ENCODE results near the gene ADRA2C. TPM values are rescaled to one million over a fixed set of nuclear protein-coding genes. Genes with fewer than 3 reads are reported as not detected.

ADRA2C gene
- polyA plus RNA-seq, 1 of the 3 experiments (the other 2 are of a cell fraction) = 0.15 TPM

DNA sequence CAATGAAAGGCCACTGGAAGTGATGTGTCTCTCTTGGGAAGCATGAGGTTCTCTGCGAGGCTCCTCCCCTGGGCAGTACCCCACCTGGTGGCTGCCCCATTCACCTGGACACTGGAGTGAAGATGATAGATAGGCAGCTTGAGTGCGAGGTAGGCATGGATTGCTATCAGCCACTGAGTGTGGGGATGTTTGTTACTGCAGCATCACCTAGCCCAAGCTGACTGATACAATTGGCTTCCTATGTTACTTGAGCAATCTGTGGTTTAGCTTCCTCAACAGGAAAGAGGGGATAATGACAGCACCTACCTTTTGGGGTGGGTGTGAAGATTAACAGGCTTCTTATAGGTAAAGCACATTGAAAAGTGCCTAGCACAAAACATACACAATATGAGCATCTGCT, 30.8 kb downstream of the ADRA2C start (continued):
- no peak for TF ChIP-seq GABPA (IDR thresholded peaks at IDR 0.05; ENCODE audit: low read depth)

DNA sequence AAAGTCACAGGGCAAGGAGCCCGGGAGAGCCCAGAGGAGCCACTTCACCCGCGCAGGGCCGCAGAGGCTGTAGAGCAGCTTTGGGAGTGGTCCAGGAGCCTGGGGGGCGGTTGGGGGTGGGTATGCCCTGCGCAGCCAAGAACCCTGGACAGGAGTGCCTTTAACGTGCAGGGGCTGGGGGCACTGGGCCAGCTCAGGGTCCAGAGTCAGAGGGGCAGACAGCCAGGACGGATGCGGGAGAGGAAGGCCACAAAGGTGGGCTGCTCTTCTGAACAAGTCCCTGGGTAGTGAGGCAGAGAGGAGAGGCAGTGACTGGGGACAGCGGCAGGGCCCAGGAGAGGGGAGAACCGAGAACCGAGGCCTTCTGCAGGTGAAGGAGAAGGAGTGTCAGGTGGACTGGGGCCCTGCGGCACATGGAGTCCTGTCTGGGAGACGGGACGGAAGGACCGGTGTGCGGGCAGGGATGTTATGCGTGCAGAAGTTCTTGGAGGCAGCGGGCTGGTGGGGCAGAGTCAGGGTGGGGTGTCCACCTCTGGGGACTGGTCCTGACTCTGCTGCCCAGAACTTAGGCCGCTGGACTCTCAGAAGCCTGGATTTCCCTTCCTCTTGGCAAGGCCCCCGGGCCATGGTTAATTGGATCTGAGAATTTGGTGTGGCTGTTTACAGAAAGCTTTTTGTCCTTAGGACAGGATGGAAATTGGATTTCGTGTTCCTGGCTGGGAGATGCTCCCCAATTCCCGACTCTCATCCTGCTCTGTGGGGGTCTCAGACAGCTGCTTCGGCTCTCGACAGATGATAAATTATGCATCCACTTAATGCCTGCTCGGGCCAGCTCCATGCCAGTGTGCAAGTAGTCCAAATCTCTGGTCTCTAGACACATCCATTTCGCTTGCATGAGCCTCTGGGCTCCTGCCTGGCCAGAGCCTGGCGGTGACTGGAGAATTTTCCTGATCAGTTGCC, 31.9 kb downstream of the ADRA2C start:
- H3K36me3 ChIP-seq (replicated peaks in 1 of 2; ENCODE audit: control insufficient read depth in 1 of 2, insufficient read depth in 2 of 2, low read length in 1 of 2) = no peaks in the 10 kb centered on the region
- H3K9ac ChIP-seq = no peak overlapping the region
- H3K27ac ChIP-seq (ENCODE audit: low read depth in 2 of 2, low read length in 1 of 2) = no peak overlapping the region
- H3K9me3 ChIP-seq = no peaks in the 10 kb centered on the region
- H3K4me1 ChIP-seq (ENCODE audit: control insufficient read depth in 1 of 2, insufficient read depth in 2 of 2, low read depth in 1 of 2, low read length in 1 of 2) = no peaks in the 10 kb centered on the region; a peak in 1 of 4 replicates
- H3K4me2 ChIP-seq = no peak overlapping the region
- no peaks in the 10 kb centered on the region for H3K79me2 ChIP-seq (ENCODE audit: insufficient read depth)
- no peaks in the 10 kb centered on the region for H3K9me2 ChIP-seq
- TF ChIP-seq RFX5 (IDR thresholded peaks at IDR 0.05; ENCODE audit: low read length) (no peak), EZH2phosphoT487 (IDR thresholded peaks at IDR 0.05; ENCODE audit: borderline replicate concordance, low read depth) (no peak)
- TF ChIP-seq, protein P1, sequence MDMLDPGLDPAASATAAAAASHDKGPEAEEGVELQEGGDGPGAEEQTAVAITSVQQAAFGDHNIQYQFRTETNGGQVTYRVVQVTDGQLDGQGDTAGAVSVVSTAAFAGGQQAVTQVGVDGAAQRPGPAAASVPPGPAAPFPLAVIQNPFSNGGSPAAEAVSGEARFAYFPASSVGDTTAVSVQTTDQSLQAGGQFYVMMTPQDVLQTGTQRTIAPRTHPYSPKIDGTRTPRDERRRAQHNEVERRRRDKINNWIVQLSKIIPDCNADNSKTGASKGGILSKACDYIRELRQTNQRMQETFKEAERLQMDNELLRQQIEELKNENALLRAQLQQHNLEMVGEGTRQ (IDR thresholded peaks at IDR 0.05; ENCODE audit: borderline replicate concordance, low read depth, low read length) = no peak
- TF ChIP-seq, protein P2, sequence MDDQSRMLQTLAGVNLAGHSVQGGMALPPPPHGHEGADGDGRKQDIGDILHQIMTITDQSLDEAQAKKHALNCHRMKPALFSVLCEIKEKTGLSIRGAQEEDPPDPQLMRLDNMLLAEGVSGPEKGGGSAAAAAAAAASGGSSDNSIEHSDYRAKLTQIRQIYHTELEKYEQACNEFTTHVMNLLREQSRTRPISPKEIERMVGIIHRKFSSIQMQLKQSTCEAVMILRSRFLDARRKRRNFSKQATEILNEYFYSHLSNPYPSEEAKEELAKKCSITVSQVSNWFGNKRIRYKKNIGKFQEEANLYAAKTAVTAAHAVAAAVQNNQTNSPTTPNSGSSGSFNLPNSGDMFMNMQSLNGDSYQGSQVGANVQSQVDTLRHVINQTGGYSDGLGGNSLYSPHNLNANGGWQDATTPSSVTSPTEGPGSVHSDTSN (IDR thresholded peaks at IDR 0.05) = no peak
- CTCF ChIA-PET = interaction anchor here (1.3 to 3.0 kb wide), 5 partner anchors 8 to 83 kb away, joined by 3 to 8 read pairs (median 5); no protein-coding TSS in a partner anchor
- H3F3A ChIP-seq (replicated peaks; ENCODE audit: insufficient read depth) = no peaks in the 10 kb centered on the region
- H3K27me3 ChIP-seq (ENCODE audit: insufficient read depth) = no peaks in the 10 kb centered on the region
- no peak for DNase-seq
- H2AFZ ChIP-seq (ENCODE audit: low read depth) = no peak overlapping the region
- WGBS (ENCODE audit: low lambda C conversion rate) = 45% methylated on average over 20 of the region's 28 CpGs
- H4K20me1 ChIP-seq (ENCODE audit: insufficient read depth) = no peaks in the 10 kb centered on the region
- POLR2A ChIA-PET = no interaction called here
- no peak overlapping the region for H3K4me3 ChIP-seq (ENCODE audit: low read depth in 2 of 2, low read length in 1 of 2)

DNA sequence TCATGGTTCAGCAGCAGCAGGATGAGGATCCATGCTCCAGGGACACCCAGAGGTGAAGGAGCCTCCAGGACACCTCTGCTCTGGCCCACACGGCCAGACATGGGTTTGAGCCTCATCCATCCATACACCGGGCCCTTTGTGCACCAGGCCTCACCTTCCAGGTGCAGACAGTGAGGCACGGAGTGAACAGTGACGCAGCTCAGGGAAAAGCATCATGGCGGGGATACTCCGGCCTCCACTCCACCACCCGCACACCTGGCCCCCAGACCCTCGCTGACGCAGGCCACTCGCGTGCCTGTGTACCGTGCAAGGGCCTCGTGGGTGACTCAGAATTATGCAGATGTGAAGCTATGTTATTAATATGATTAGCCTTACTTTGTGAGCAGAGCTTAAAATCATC, 33.3 kb downstream of the ADRA2C start:
- no peak overlapping the region for H3K9ac ChIP-seq
- H3K79me2 ChIP-seq (ENCODE audit: insufficient read depth) = no peaks in the 10 kb centered on the region
- H3K4me3 ChIP-seq (ENCODE audit: low read depth in 2 of 2, low read length in 1 of 2) = no peak overlapping the region
- no peaks in the 10 kb centered on the region for H3K27me3 ChIP-seq (ENCODE audit: insufficient read depth)
- no peaks in the 10 kb centered on the region for H3K36me3 ChIP-seq (replicated peaks in 1 of 2; ENCODE audit: control insufficient read depth in 1 of 2, insufficient read depth in 2 of 2, low read length in 1 of 2)
- no peaks in the 10 kb centered on the region for H3F3A ChIP-seq (replicated peaks; ENCODE audit: insufficient read depth)
- H3K9me3 ChIP-seq = no peaks in the 10 kb centered on the region
- no peaks in the 10 kb centered on the region; a peak in 1 of 4 replicates for H3K4me1 ChIP-seq (ENCODE audit: control insufficient read depth in 1 of 2, insufficient read depth in 2 of 2, low read depth in 1 of 2, low read length in 1 of 2)
- no peak overlapping the region for H2AFZ ChIP-seq (ENCODE audit: low read depth)
- no peaks in the 10 kb centered on the region for H3K9me2 ChIP-seq
- DNase-seq = no peak
- CTCF ChIA-PET = interaction anchor here (1.7 to 3.0 kb wide), 2 partner anchors 9 to 81 kb away, joined by 5 to 8 read pairs; no protein-coding TSS in a partner anchor
- POLR2A ChIA-PET = no interaction called here
- WGBS (ENCODE audit: low lambda C conversion rate) = 48% methylated on average over 7 of the region's 13 CpGs
- H3K27ac ChIP-seq (ENCODE audit: low read depth in 2 of 2, low read length in 1 of 2) = no peak overlapping the region
- H4K20me1 ChIP-seq (ENCODE audit: insufficient read depth) = no peaks in the 10 kb centered on the region
- H3K4me2 ChIP-seq = no peak overlapping the region
- TF ChIP-seq CHD2 (IDR thresholded peaks at IDR 0.05; ENCODE audit: low read length, partially characterized antibody) = no peak
- no peak for TF ChIP-seq NFIC (IDR thresholded peaks at IDR 0.05; ENCODE audit: borderline replicate concordance)
- TF ChIP-seq, protein P3, sequence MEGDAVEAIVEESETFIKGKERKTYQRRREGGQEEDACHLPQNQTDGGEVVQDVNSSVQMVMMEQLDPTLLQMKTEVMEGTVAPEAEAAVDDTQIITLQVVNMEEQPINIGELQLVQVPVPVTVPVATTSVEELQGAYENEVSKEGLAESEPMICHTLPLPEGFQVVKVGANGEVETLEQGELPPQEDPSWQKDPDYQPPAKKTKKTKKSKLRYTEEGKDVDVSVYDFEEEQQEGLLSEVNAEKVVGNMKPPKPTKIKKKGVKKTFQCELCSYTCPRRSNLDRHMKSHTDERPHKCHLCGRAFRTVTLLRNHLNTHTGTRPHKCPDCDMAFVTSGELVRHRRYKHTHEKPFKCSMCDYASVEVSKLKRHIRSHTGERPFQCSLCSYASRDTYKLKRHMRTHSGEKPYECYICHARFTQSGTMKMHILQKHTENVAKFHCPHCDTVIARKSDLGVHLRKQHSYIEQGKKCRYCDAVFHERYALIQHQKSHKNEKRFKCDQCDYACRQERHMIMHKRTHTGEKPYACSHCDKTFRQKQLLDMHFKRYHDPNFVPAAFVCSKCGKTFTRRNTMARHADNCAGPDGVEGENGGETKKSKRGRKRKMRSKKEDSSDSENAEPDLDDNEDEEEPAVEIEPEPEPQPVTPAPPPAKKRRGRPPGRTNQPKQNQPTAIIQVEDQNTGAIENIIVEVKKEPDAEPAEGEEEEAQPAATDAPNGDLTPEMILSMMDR (IDR thresholded peaks at IDR 0.05) = no peak
- TF ChIP-seq, protein P4, sequence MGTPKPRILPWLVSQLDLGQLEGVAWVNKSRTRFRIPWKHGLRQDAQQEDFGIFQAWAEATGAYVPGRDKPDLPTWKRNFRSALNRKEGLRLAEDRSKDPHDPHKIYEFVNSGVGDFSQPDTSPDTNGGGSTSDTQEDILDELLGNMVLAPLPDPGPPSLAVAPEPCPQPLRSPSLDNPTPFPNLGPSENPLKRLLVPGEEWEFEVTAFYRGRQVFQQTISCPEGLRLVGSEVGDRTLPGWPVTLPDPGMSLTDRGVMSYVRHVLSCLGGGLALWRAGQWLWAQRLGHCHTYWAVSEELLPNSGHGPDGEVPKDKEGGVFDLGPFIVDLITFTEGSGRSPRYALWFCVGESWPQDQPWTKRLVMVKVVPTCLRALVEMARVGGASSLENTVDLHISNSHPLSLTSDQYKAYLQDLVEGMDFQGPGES (IDR thresholded peaks at IDR 0.05; ENCODE audit: low read depth, low read length) = no peak
- TF ChIP-seq ELF1 (IDR thresholded peaks at IDR 0.05) = no peak
- TF ChIP-seq RAD21 (IDR thresholded peaks at IDR 0.05; ENCODE audit: low read length) = no peak
- TF ChIP-seq NRF1 (IDR thresholded peaks at IDR 0.05; ENCODE audit: low read depth, low read length) = no peak
- TF ChIP-seq FOSL2 (IDR thresholded peaks at IDR 0.05; ENCODE audit: borderline replicate concordance, low read depth) = no peak
- no peak for TF ChIP-seq EZH2phosphoT487 (IDR thresholded peaks at IDR 0.05; ENCODE audit: borderline replicate concordance, low read depth)
- TF ChIP-seq, protein P5, sequence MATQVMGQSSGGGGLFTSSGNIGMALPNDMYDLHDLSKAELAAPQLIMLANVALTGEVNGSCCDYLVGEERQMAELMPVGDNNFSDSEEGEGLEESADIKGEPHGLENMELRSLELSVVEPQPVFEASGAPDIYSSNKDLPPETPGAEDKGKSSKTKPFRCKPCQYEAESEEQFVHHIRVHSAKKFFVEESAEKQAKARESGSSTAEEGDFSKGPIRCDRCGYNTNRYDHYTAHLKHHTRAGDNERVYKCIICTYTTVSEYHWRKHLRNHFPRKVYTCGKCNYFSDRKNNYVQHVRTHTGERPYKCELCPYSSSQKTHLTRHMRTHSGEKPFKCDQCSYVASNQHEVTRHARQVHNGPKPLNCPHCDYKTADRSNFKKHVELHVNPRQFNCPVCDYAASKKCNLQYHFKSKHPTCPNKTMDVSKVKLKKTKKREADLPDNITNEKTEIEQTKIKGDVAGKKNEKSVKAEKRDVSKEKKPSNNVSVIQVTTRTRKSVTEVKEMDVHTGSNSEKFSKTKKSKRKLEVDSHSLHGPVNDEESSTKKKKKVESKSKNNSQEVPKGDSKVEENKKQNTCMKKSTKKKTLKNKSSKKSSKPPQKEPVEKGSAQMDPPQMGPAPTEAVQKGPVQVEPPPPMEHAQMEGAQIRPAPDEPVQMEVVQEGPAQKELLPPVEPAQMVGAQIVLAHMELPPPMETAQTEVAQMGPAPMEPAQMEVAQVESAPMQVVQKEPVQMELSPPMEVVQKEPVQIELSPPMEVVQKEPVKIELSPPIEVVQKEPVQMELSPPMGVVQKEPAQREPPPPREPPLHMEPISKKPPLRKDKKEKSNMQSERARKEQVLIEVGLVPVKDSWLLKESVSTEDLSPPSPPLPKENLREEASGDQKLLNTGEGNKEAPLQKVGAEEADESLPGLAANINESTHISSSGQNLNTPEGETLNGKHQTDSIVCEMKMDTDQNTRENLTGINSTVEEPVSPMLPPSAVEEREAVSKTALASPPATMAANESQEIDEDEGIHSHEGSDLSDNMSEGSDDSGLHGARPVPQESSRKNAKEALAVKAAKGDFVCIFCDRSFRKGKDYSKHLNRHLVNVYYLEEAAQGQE (IDR thresholded peaks at IDR 0.05; ENCODE audit: low read depth, low read length) = no peak
- no peak for TF ChIP-seq RXRA (IDR thresholded peaks at IDR 0.05; ENCODE audit: borderline replicate concordance, low read depth)
